ENCODE results near the gene PCDHAC2. TPM values are rescaled to one million over a fixed set of nuclear protein-coding genes. Genes with fewer than 3 reads are reported as not detected.

PCDHAC2 gene
- polyA plus RNA-seq, 3 donors from 2014 or later, result not detected

GRCh38 chr5:140967226-140967893 is 1.1 kb downstream of the PCDHAC2 start:
- Mint-ChIP-seq H3K36me3 (no peaks in the 10 kb centered on the region), H3K4me1 (no peaks in the 10 kb centered on the region), H3K9me3 (peaks cover 0 to 3% (median 0%) of the 10 kb centered on the region in 6 donors), H3K27ac (no peak overlapping the region), H3K4me3 (no peak overlapping the region), H3K27me3 (ENCODE audit: low read depth in 3 of 3) (peaks cover 9 to 15% (median 9%) of the 10 kb centered on the region in 3 donors)
- no peak for DNase-seq

DNA sequence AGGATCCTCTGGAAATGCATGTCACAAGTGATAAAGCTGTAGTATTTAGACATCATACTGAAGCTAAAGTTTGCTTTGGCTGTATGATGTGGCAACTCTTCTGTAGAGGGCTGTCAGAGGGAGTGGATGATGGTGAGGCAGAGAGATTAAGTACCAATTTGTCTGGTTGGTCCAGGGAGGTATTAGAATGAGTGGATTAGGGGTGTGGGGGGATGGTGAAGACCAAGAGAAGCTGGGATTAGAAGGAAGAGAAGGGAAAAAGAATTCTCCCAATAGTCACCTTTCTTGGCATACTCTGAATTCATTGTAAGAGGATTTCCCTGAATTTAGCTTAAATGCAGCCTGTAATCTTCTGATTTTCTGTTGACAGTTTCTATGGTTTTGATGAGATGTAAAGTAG is 3.6 kb downstream of the PCDHAC2 start:
- H3K27me3 Mint-ChIP-seq (ENCODE audit: low read depth in 3 of 3), result peaks cover 9 to 12% (median 10%) of the 10 kb centered on the region in 3 donors
- H3K27ac Mint-ChIP-seq, result no peak overlapping the region
- H3K9me3 Mint-ChIP-seq, result peaks cover 0 to 5% (median 0%) of the 10 kb centered on the region in 6 donors
- H3K36me3 Mint-ChIP-seq, result no peaks in the 10 kb centered on the region
- H3K4me3 Mint-ChIP-seq, result no peak overlapping the region
- no peaks in the 10 kb centered on the region for H3K4me1 Mint-ChIP-seq
- no peak for DNase-seq

GRCh38 chr5:140973550-140973949 is 7.3 kb downstream of the PCDHAC2 start:
- no peak for DNase-seq
- H3K9me3 Mint-ChIP-seq, result peaks cover 0 to 5% (median 0%) of the 10 kb centered on the region in 6 donors
- H3K4me3 Mint-ChIP-seq, result no peak overlapping the region
- H3K4me1 Mint-ChIP-seq, result no peaks in the 10 kb centered on the region
- peaks cover 0 to 2% (median 0%) of the 10 kb centered on the region in 3 donors for H3K27me3 Mint-ChIP-seq (ENCODE audit: low read depth in 3 of 3)
- no peaks in the 10 kb centered on the region for H3K36me3 Mint-ChIP-seq
- H3K27ac Mint-ChIP-seq, result peak overlapping the region in 1 of 6 donors; percentile 4

DNA sequence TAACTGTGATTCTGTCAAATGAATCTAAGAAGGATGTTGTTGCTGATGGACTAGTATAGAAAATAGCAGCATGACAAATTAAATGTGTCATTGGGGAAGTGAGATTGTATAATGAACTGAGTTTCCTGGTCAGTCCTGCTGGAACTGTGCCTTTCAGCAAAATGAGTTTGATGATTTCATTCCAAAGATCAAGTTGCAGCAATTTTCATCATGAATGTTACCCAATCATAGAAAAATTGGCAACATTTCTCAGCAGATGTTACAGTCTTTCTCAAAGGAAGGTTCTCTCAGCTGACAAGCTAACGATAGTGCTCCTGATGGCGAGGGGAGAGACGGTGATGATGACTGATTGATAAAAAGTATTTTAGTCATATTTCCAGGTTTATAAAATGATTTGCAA is 10.7 kb downstream of the PCDHAC2 start:
- no peak overlapping the region for H3K4me3 Mint-ChIP-seq
- peaks cover 0 to 10% (median 0%) of the 10 kb centered on the region in 6 donors for H3K9me3 Mint-ChIP-seq
- H3K27me3 Mint-ChIP-seq (ENCODE audit: low read depth in 3 of 3), result peaks cover 0 to 5% (median 0%) of the 10 kb centered on the region in 3 donors
- DNase-seq, result no peak
- no peaks in the 10 kb centered on the region for H3K4me1 Mint-ChIP-seq
- H3K36me3 Mint-ChIP-seq, result no peaks in the 10 kb centered on the region
- no peak overlapping the region for H3K27ac Mint-ChIP-seq

- Mint-ChIP-seq H3K27ac (no peak overlapping the region), H3K4me3 (no peak overlapping the region), H3K9me3 (peaks cover 0 to 8% (median 0%) of the 10 kb centered on the region in 6 donors), H3K36me3 (no peaks in the 10 kb centered on the region), H3K4me1 (no peaks in the 10 kb centered on the region), H3K27me3 (ENCODE audit: low read depth in 3 of 3) (peaks cover 0 to 5% (median 0%) of the 10 kb centered on the region in 3 donors)
- no peak for DNase-seq
Observed at GRCh38 chr5:140978260-140978659, 12.0 kb downstream of the PCDHAC2 start.

- Mint-ChIP-seq H3K27me3 (ENCODE audit: low read depth in 3 of 3) (peaks cover 0 to 5% (median 0%) of the 10 kb centered on the region in 3 donors), H3K9me3 (peaks cover 0 to 5% (median 0%) of the 10 kb centered on the region in 6 donors), H3K36me3 (no peaks in the 10 kb centered on the region), H3K4me3 (no peak overlapping the region), H3K27ac (no peak overlapping the region), H3K4me1 (no peaks in the 10 kb centered on the region)
- DNase-seq, result no peak
Observed at GRCh38 chr5:140978983-140979382, 12.7 kb downstream of the PCDHAC2 start.

- Mint-ChIP-seq H3K4me3 (no peak overlapping the region), H3K36me3 (no peaks in the 10 kb centered on the region), H3K9me3 (peaks cover 0 to 5% (median 1%) of the 10 kb centered on the region in 6 donors)
Observed at GRCh38 chr5:140982083-140982716, 15.9 kb downstream of the PCDHAC2 start.

DNA sequence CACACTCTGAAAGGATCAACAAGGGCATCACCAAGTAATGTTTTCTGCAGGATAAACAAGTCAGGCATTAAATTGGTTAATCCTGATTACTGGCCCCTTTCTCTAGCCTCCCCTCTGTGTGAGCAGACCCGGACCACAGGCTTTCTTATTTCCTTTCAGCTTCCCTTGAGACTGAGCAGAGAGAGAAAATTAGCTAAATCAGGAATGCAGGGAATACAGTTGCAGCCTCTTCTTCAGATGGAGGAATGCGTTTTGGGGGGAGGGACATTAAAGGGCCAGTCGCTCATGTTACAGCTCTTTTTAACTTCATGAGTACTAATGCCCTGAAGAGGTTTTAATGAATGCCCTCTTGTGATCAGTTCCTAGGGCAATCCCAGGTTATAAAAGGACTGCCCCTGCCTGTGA is 19.8 kb downstream of the PCDHAC2 start:
- no peak overlapping the region for H3K27ac Mint-ChIP-seq
- H3K4me3 Mint-ChIP-seq, result no peak overlapping the region
- no peaks in the 10 kb centered on the region for H3K4me1 Mint-ChIP-seq
- peaks cover 0 to 8% (median 0%) of the 10 kb centered on the region in 3 donors for H3K27me3 Mint-ChIP-seq (ENCODE audit: low read depth in 3 of 3)
- no peaks in the 10 kb centered on the region for H3K36me3 Mint-ChIP-seq
- DNase-seq, result no peak
- peaks cover 0 to 6% (median 2%) of the 10 kb centered on the region in 6 donors for H3K9me3 Mint-ChIP-seq

More at GRCh38 chr5:140982083-140982716, 15.9 kb downstream of the PCDHAC2 start:
- no peak overlapping the region for H3K27ac Mint-ChIP-seq
- H3K4me1 Mint-ChIP-seq, result no peaks in the 10 kb centered on the region
- H3K27me3 Mint-ChIP-seq (ENCODE audit: low read depth in 3 of 3), result peaks cover 0 to 3% (median 0%) of the 10 kb centered on the region in 3 donors
- no peak for DNase-seq

GRCh38 chr5:140988100-140988499 is 21.8 kb downstream of the PCDHAC2 start:
- Mint-ChIP-seq H3K4me3 (no peak overlapping the region), H3K36me3 (no peaks in the 10 kb centered on the region), H3K9me3 (peaks cover 0 to 6% (median 2%) of the 10 kb centered on the region in 6 donors), H3K27me3 (ENCODE audit: low read depth in 3 of 3) (peaks cover 0 to 8% (median 0%) of the 10 kb centered on the region in 3 donors), H3K27ac (no peak overlapping the region), H3K4me1 (no peaks in the 10 kb centered on the region)
- DNase-seq, result no peak

GRCh38 chr5:140988608-140989007 is 22.3 kb downstream of the PCDHAC2 start:
- Mint-ChIP-seq H3K9me3 (peaks cover 0 to 6% (median 2%) of the 10 kb centered on the region in 6 donors), H3K4me1 (no peaks in the 10 kb centered on the region), H3K27ac (no peak overlapping the region), H3K4me3 (no peak overlapping the region), H3K27me3 (ENCODE audit: low read depth in 3 of 3) (peaks cover 0 to 8% (median 0%) of the 10 kb centered on the region in 3 donors), H3K36me3 (no peaks in the 10 kb centered on the region)
- no peak for DNase-seq

DNA sequence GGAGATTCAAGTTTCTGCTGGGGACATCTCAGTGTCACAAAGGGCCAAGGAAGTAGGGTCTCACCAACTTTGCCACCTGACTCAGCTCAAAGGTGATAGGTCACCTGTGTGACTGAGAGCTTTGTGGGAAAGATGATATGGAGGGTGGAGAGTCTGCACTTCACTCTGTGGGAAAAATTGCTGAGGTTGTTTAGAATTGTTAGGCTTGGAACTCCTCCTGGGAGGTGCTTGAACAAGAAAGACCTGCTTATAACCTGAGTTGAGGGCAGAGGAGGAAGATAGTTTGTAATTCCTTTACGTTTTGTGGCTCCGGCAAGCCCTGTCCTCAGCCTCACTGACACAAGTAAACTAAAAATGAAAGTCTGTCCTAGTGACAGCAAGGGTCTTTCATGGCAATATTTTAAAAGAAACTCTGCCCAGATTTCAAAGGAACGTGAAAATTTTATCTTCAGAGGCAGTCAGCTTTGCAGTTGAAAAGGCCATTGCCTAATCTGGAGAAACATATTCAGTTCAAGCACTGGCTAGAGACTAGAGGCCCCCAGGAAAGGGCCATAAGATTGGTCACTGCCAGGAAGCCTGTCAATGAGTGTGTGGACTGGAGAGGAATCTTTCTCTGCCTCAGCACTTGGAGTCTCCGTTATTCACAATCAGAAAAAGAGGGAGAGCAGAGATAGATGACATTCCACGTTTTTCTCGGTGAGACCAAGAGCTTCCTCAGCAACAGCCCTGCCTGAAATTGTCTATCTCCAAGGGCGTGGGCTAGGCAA is 23.2 kb downstream of the PCDHAC2 start:
- H3K36me3 Mint-ChIP-seq, result no peaks in the 10 kb centered on the region
- H3K27ac Mint-ChIP-seq, result no peak overlapping the region
- peaks cover 0 to 8% (median 1%) of the 10 kb centered on the region in 3 donors for H3K27me3 Mint-ChIP-seq (ENCODE audit: low read depth in 3 of 3)
- no peak for DNase-seq
- peaks cover 0 to 6% (median 2%) of the 10 kb centered on the region in 6 donors for H3K9me3 Mint-ChIP-seq
- H3K4me1 Mint-ChIP-seq, result no peaks in the 10 kb centered on the region
- no peak overlapping the region for H3K4me3 Mint-ChIP-seq

DNA sequence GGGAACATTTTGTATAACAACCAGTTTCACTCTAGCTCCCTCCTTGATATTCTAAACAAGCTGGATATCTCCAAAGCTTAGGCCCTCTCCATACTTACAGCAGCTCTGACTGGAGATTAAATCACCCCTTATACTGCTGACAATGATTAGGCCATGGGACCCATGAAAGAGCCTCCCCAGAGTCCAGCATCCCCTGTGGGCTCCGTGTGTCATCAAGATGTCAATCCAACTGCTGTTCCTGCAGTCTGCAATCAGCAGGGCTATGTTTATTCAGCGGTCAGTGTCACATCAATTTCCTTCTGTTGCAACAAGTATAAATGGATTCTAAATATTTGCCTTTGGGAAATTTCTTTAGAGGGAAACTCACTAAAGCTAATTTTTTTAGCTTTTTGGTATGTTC is 26.6 kb downstream of the PCDHAC2 start:
- Mint-ChIP-seq H3K36me3 (no peaks in the 10 kb centered on the region), H3K27me3 (ENCODE audit: low read depth in 3 of 3) (peaks cover 0 to 4% (median 1%) of the 10 kb centered on the region in 3 donors), H3K27ac (no peak overlapping the region), H3K9me3 (peaks cover 0 to 6% (median under 1%) of the 10 kb centered on the region in 6 donors), H3K4me1 (no peaks in the 10 kb centered on the region), H3K4me3 (no peak overlapping the region)
- DNase-seq, result no peak

GRCh38 chr5:140996060-140996459 is 29.8 kb downstream of the PCDHAC2 start:
- H3K27me3 Mint-ChIP-seq (ENCODE audit: low read depth in 3 of 3), result peaks cover 0 to 4% (median 3%) of the 10 kb centered on the region in 3 donors
- no peak overlapping the region for H3K4me3 Mint-ChIP-seq
- peaks cover 0 to 10% (median 0%) of the 10 kb centered on the region in 6 donors for H3K9me3 Mint-ChIP-seq
- no peak for DNase-seq
- H3K4me1 Mint-ChIP-seq, result no peaks in the 10 kb centered on the region
- no peaks in the 10 kb centered on the region for H3K36me3 Mint-ChIP-seq
- H3K27ac Mint-ChIP-seq, result no peak overlapping the region

Data from immature natural killer cell (primary cell).